Globus pallidus (tissue), 1 donor: ENCODE data around the gene TMCO1.
"Not testable (repeated sequence)": the region's sequence is repeated elsewhere in the genome, so short reads cannot be mapped to it uniquely, and the experiment has no call there.

Experiments
- DNase-seq: peaks from one replicate; pipeline ENCODE4 v3.0.0-alpha.2; 2015; ENCODE audit warnings: low spot score

The TMCO1 gene

DNA sequence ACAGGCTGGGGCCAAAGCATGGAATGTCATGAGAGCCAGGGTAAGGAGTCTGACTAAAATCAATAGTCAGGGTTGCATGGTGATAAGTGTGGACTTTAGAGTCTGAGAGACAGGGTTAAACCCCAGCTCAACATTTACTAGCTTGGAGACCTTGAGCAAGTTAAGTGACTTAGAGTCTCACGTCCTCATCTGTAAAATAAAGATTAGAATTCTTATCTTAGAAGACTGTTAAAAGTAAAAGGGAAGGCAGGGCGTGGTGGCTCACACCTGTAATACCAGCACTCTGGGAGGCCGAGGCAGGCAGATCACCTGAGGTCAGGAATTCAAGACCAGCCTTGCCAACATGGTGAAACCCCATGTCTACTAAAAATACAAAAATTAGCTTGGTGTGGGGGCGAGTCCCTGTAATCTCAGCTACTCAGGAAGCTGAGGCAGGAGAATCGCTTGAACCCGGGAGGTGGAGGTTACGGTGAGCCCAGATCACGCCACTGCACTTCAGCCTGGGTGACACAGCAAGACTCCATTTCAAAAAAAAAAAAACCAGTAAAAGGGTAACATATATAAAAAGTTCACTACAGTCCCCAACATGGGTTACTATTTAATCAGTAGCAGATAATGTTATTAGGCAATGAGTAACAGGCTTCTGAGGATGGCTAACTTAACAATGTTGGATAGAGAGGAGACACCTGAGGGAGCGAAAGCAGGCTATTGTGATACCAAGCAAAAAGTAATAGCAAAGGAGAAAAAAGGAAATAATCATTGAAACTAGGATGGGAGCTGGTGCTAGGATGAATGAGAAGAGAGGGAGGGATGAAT is 20.8 kb downstream of the TMCO1 start:
- DNase-seq: no peak

DNA sequence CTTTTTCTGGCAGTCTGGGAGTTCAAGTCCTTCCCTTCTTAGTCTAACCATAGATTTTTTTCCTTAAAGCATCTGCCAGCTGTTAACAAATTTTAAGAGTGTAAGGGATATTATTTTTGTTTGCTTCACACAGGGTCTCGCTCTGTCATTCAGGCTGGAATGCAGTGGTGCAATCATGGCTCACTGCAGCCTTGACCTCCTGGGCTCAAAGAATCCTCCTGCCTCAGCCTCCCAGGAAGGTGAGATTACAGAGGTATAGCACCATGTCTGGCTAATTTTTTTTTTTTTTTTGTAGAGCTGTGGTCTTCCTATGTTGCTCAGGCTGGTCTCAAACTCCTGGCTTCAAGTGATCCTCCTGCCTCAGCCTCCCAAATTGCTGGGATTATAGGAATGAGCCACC is 23.8 kb downstream of the TMCO1 start:
- not testable (repeated sequence) for DNase-seq

DNA sequence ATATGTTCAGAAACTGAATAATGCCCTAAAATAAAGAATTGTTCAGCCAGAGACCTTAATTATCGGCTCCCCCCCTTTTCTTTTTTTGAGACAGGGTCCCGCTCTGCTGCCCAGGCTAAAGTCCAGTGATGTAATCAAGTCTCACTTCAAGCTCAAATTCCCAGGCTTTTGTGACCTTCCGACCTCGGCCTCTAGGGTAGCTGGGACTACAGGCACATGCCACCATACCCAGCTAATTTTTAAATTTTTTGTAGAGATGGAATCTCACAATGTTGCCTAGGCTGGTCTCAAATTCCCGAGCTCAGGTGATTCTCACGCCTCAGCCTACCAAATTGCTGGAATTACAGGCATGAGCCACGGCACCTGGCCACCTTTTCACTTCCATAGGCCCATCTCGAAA is 26.5 kb downstream of the TMCO1 start:
- no peak for DNase-seq

DNA sequence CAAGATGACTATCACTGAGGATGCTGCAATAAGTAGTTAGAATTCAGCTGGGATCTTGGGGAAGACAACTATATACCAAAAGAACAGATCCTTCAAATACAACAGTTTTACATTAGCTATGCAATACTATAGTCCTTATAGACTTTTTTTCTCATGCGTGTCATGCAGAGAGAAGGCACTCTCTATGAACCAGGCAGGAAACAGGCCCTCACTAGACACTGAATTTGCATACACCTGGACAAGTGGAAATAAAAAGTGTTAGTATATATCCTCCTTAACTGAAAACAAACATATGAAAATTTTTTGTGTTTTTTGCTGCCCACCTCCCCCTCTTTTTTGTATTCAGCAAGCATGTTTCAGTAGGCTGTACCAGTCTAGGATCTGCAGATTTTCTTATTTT is 29.9 kb downstream of the TMCO1 start:
- DNase-seq: no peak

DNA sequence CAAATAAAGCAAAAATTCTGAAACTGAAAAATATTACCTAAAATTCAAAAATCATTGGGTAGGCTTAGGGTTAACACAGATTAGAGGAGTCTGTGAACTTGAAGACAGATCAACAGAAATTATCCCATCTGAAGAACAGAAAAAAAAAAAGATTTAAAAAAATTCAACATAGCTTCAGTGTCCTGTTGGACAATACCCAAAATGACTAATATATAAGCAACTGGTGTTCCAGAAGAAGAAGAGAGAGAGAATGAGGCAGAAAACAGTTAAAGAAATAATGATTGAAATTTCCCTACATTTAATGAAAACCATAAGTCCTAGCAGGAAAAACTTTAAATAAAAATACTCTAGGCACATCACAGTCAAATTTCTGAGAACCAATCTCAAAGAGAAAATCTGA is 31.5 kb downstream of the TMCO1 start:
- no peak for DNase-seq

DNA sequence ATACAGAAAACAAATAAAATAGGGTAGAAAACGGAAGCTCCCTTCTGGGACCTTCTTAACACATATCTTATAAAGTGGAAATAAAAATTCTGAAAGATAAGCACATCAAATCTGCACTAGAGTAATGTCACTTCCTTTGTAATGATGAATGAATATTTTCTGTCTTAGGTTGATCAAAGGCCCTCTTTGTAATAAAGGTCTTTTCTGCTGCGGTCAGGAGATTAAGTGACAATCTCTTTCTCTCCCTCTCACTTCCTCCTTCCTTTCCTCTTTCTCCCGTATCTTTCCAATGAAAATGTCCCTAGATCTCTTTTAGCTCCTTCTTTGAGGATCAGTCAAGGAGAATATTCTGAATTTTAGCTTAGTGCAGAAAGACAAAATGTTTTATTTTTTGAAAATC is 33.8 kb downstream of the TMCO1 start:
- no peak for DNase-seq

DNA sequence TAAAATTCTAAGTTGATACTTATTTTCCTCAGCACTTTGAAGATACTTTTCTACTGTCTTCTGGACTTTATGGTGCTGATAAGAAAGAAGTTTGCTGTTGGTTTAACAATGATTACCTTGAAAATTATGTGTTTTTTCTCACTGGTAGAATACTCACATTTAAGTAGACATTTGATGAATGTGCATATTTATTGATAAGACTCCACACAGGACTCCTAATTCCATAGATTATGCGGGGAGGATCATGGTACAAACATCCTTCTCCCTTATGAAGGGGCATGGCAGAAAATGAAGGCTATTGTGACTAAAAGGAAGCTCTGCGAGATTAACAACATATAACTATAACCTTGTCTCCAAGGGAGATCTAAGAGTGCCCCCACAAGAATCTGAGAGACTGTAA is 41.8 kb downstream of the TMCO1 start:
- no peak for DNase-seq

DNA sequence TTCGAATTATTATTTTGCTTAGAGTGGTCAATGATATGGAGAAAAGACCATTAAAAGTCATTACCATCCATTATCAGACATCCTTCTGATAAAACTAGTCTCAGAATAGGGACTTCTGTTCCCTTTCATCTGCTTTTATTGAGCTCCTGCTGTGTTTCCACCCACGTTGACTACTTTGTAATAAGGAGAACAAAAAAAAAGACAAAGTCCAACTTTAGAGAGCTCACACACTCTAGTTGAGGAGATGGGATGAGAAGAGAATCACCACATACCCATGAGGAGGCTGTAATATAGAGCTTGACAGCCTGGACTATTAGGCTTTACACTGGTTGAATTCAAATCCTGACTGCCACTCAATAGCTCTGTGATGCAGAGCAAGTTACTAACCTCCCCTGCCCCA is 42.5 kb downstream of the TMCO1 start:
- no peak for DNase-seq

DNA sequence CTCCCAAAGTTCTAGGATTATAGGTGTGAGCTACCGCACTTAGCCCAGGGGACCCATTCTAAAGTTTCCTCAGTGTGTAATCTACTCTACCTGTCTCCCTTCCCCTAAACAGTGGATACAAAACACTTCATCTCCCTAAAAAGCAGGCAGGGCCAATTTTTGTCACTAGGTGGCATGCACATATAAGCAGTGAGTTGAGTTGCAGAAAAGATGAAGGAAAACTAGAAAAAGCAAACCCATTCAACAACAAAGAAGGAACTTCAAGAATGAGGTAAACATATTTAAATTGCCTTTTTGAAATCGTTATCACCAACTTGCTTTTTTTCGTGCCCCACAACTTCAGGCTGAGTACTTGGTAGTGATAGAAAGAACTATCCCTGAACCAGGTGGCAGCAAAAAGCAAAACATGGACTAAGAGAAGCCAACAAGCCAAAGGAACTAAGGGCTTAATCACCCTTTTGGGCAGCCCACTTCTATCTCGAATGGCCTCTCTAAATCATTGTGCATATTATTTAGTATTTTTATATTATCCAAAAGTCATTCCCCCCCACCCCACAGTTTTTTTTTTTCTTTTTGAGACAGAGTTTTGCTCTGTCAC is 50.7 kb downstream of the TMCO1 start:
- peak; percentile 54 for DNase-seq

DNA sequence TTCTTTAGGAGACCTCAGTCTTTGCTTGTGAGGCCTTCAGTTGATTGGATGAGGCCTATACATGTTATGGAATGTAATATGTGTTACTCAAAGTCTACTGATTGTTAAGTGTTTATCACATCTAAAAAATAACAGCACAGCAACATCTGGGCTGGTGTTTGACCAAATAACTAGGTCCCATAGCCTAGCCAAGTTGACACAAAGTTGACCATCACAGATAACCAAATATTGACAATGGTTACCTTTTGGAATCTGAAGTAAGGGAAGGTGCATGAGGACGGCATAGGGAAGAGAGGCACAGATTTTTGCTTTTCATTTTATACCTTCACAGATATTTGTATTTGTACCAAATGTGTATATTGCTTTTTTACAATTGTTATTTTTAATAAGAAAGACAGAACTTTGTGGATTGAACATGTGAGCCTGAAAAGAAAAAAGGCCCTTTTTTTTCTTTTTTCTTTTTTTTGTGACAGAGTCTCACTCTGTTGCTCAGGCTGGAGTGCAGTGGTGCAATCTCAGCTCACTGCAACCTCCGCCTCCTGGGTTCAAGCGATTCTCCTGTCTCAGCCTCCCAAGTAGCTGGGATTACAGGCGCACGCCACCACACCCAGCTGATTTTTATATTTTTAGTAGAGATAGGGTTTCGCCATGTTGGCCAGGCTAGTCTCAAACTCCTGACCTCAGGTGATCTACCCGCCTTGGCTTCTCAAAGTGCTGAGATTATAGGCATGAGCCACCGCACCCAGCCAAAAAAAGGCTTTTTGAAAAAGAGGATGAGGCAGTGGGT is 52.2 kb downstream of the TMCO1 start:
- DNase-seq: not testable (repeated sequence)

DNA sequence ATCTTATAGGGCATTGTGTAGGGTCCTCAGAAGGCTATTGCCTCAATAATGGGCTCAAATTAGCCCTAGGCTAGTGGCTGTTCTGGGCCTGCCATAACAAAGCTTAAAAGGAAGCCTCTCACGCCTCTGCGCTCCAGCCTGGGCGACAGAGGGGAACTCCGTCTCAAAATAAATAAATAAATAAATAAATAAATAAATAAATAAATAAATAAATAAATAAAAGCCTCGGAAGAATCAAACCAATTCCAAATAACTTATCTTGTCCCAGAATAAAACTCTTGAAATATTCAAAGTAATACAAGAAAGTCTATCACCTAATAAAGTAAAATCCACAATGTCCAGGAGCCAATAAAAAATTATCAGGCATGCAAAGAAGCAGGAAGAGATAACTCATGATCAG is 55.9 kb downstream of the TMCO1 start:
- no peak for DNase-seq

DNA sequence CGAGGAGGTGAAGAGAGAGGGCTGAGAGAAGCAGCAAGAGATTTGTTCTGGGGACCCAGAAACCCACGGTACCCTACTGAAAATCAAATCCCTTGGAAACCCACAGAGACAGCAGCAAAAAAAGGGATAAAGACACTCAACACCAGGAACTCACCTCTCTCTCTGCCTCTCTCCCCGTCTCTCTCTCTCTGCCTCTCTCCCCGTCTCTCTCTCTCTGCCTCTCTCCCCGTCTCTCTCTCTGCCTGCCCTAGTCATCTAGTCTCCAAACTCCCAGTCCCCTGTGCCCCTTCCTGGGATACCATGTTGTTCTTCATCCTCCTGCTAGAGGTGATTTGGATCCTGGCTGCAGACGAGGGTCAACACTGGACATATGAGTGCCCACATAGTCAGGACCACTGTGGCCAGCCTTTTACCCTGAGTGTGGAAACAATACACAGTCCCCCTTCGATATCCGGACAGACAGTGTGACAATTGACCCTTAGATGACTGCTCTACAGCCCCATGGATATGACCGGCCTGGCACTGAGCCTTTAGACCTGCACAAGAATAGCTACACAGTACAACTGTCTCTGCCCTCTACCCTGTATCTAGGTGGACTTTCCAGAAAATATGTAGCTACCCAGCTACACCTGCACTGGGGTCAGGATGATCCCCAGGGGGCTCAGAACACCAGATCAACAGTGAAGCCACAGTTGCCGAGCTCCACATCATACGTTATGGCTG is 60.5 kb downstream of the TMCO1 start:
- DNase-seq: no peak

DNA sequence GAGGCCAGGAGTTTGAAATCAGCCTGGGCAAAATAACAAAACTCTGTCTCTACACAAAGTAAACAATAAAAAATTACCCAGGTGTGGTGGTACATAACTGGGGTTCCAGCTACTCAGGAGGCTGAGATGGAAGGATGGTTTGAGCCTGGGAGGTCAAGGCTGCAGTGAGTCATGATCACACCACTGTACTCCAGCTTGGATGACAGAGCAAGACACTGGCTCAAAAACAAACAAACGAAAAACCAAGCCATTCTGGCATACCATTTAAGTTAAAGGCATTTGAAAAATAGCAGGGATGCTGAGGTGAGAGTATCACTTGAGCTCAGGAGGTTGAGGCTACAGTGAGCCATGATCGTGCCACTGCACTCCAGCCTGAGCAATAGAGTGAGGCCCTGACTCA is 65.0 kb downstream of the TMCO1 start:
- DNase-seq: no peak

DNA sequence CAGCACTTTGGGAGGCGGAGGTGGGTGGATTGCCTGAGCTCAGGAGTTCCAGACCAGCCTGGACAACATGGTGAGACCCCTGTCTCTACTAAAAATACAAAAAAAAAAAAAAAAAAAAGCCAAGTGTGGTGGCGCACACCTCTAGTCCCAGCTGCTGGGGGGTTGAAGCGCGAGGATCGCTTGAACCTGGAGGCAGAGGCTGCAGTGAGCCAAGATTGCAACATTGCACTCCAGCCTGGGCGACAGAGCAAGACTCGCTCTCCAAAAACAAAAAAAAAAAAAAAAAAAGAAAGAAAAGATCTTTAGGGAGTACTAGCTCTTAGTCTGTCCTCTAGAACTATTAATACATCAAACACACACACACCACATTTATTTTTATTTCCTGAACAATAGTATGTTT is 66.7 kb downstream of the TMCO1 start:
- not testable (repeated sequence) for DNase-seq

DNA sequence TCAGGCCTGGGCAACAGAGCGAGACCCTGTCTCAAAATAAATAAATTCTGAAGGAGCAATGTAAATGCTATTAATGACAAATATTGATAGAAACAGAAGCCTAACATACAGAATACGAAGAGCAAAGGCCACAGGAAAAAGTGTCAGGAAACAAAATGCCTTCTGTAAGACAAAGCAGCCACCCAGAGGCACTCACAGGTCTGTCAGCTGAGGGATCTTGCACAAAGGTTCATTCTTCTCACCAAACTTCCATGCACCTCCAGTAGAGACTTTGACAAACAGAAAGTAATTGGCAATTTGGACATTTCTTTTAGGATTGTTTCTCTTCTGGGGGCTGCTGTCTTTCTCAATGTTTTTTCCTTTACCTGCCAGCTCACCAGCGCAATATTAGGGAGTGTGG is 69.1 kb downstream of the TMCO1 start:
- no peak for DNase-seq

DNA sequence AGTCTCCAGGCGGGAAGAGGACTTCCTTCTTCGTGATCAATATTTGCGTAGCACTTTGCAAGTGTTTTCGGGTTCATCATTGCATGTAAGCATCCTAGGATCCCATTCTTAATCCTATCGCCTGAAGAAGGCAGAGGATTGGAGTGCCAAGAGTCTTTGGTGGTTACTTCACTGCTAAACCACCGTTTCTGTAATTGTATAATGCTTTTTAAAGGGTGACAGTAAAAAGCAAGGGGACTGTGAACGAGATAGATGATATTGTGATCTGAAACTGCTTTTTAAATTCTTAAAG is 70.0 kb downstream of the TMCO1 start:
- no peak for DNase-seq

DNA sequence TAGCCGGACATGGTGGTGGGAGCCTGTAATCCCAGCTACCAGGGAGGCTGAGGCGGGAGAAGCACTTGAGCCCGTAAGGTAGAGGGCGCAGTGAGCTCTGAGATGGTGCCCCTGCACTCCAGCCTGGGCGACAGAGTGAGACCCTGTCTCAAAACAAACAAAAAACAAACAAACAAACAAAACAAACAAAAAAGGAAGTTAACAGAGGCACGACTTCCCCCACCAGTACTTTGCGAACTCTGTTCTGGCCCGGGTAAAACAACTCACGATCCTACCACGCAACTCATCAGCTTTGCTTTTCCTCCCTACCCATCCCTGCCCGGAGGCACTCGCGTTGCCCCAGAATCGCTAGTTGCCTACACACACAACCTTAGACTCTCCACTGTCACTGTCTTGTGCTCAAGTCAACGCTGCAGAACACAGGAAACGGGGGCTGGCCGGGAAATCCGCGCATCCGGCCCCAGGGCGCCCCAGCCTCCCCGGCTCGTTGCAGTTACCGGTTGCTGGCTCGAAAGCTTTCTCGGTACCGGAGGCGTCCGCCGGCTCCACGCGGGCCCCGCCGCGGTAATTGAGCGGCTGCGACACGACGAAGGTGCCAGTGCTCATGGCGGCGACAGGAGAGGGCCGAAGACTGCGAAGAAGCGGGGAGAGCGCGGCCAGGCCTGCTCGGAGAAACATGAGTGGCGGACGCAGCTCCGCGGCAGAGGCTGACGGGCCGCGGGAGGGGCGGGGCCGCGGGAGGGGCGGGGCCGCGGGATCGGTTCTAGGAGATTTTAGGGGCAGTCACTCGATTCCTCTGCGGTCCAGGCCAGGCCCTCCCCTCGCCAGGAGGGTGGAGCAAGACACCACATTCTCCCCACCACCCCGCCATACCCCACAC is 70.5 kb downstream of the TMCO1 start, which contains the start of gene ALDH9A1:
ALDH9A1 (minus strand) TSS at position 682 of the 880 bp plus-strand sequence; CDS start at position 678, 4 bp downstream.
- peak; percentile 82 for DNase-seq

DNA sequence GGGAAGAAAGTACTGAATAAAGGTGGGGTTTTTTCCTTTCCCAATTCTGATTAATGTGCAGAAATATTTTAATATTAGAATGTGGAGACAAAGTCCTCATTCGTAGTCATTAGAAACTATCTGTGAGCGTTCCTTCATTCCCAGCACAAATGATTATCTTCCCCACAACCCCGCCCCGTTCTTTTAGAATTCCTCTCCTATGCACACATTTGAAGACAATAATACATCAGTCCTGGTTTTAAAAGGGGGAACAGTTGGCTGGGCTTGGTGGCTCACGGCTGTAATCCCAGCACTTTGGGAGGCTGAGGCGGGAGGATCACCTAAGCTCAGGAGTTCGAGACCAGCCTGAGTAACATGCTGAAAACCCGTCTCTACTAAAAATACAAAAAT is 71.2 kb downstream of the TMCO1 start:
- DNase-seq: peak; percentile 5

DNA sequence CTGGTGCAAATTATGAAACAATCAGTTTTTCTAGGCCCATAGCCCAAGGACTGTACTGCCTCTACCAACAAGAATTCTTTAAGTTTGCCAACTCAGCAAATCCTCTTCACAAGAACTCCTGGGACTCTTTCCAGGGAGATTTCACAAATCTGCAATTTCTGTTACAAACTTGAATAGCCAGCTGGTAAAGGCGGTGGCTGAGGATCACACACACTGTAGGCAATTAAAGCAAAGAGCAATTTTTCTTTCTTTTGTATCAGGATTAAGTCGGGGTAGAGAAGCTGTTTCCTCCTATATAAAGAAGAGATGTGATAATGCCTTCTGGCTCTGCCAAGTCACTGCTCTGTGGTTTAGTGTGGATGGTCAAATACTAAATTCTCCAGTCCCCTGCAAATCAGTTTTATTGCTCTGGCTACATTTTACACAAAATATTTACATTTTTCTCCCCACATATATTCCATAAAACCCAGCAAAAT is 72.0 kb downstream of the TMCO1 start:
- peak; percentile 63 for DNase-seq

DNA sequence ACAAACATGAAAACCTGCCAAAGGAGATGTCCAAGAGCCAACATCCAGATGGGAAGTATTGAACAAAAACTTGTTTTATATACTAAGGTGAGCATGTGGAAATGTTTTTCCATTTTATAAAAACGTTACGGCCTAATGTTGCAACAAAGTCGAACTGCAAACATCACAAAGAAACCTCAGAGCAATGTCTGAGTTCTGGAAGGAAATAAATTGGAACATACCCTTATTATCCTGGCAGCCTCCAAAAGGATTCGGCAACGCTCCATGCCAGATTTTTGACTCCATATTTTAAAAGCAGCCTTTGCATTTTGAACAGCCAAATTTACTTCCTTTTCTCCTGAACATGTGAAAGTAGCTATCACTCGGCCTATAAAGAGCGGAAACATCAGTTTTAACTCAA is 73.6 kb downstream of the TMCO1 start:
- peak; percentile 24 for DNase-seq

DNA sequence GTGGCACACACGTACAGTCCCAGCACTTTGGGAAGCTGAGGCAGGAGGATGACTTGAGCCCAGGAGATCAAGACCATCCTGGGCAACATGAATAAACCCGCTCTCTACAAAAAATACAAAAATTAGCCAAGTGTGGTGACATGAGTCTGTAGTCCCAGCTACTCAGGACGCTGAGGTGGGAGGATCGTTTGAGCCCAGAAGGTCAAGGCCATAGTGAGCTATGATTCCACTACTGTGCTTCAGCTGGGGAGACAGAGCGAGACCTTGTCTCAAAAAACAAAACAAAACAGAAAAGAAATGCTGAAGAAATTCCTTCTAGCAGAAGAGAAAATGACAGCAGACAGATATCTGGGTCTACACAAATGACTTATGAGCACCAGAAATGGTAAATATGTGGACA is 80.6 kb downstream of the TMCO1 start:
- no peak for DNase-seq
